Calu3 (cell line): ENCODE measurements around the gene SAMD5. TPM values are rescaled to one million over a fixed set of nuclear protein-coding genes. Genes with fewer than 3 reads are reported as not detected.

Source experiments
- BruUV-seq: library from RNA; stranded (reverse); fragments of 400-500 nt; replicated peaks from 2 replicates; lab custom pipeline; 2021; lab: Mats Ljungman, UMichigan
- CTCF ChIA-PET: fragments of 300-600 bp; sonication (Branson Sonifier 250); formaldehyde crosslinking; loops from one replicate; lab custom pipeline; 2022; ENCODE audit warnings: antibody characterized with exemption; lab: Charles Lee
- DNase-seq: peaks from one replicate; pipeline ENCODE4 v3.0.0; 2022
- H3K27ac Mint-ChIP-seq: one replicate; pipeline ENCODE4 v1.8.0; 2022; ENCODE audit warnings: mixed read lengths; ENCODE audit not compliant: unreplicated experiment
- H3K27me3 Mint-ChIP-seq: one replicate; pipeline ENCODE4 v1.8.0; 2022; ENCODE audit warnings: mixed read lengths; ENCODE audit not compliant: unreplicated experiment
- H3K36me3 Mint-ChIP-seq: one replicate; pipeline ENCODE4 v1.8.0; 2022; ENCODE audit warnings: mild to moderate bottlenecking, moderate library complexity, mixed read lengths; ENCODE audit not compliant: insufficient read depth, unreplicated experiment
- H3K4me1 Mint-ChIP-seq: one replicate; pipeline ENCODE4 v1.8.0; 2022; ENCODE audit warnings: mild to moderate bottlenecking, low read depth, mixed read lengths; ENCODE audit not compliant: unreplicated experiment
- H3K4me3 Mint-ChIP-seq: one replicate; pipeline ENCODE4 v1.8.0; 2022; ENCODE audit warnings: mild to moderate bottlenecking, low read depth, moderate library complexity, mixed read lengths; ENCODE audit not compliant: unreplicated experiment
- H3K9me3 Mint-ChIP-seq: one replicate; pipeline ENCODE4 v1.8.0; 2022; ENCODE audit warnings: low read depth, mixed read lengths; ENCODE audit not compliant: unreplicated experiment
- intact Hi-C: fragments of 100-400 bp; cut with micrococcal nuclease; formaldehyde crosslinking; loops from one replicate; pipeline ENCODE4 v1.10.0; 2022; ENCODE audit not compliant: unreplicated experiment
- total RNA-seq: library from RNA; stranded (reverse); gene quantifications from 2 replicates; pipeline ENCODE4 v1.2.3, GENCODE V29; 2022
- TF ChIP-seq, protein P1 (sequence below): fragments of 200-600 bp; IDR thresholded peaks from one replicate; pipeline ENCODE4 v1.8.0; 2022; ENCODE audit warnings: antibody characterized with exemption; ENCODE audit not compliant: unreplicated experiment

The SAMD5 gene
- total RNA-seq, 1 experiment from 2014 or later = 0.76 TPM

DNA sequence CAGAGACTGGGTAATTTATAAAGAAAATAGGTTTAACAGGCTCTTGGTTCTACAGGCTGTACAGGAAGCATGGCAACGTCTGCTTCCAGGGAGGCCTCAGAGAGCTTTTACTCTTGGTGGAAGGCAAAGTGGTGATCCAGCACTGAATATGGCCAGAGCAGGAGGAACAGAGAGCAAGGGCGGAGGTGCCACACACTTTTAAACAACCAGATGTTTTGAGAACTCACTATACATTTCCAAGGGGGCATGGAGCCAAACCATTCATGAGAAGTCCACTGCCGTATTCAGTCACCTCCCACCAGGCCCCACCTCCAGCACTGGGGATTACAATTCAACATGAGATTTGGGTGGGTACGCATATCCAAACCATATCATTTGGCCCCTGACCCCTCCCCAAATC is 18.7 kb downstream of the SAMD5 start:
- Mint-ChIP-seq H3K27me3 (no peaks in the 10 kb centered on the region), H3K4me1 (no peaks in the 10 kb centered on the region), H3K36me3 (no peaks in the 10 kb centered on the region), H3K4me3 (no peak overlapping the region), H3K9me3 (no peaks in the 10 kb centered on the region), H3K27ac (no peak overlapping the region)
- BruUV-seq = no TSS peak
- TF ChIP-seq, protein P1, sequence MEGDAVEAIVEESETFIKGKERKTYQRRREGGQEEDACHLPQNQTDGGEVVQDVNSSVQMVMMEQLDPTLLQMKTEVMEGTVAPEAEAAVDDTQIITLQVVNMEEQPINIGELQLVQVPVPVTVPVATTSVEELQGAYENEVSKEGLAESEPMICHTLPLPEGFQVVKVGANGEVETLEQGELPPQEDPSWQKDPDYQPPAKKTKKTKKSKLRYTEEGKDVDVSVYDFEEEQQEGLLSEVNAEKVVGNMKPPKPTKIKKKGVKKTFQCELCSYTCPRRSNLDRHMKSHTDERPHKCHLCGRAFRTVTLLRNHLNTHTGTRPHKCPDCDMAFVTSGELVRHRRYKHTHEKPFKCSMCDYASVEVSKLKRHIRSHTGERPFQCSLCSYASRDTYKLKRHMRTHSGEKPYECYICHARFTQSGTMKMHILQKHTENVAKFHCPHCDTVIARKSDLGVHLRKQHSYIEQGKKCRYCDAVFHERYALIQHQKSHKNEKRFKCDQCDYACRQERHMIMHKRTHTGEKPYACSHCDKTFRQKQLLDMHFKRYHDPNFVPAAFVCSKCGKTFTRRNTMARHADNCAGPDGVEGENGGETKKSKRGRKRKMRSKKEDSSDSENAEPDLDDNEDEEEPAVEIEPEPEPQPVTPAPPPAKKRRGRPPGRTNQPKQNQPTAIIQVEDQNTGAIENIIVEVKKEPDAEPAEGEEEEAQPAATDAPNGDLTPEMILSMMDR = no peak
- intact Hi-C loops = no loop called here
- no peak for DNase-seq
- CTCF ChIA-PET = no interaction called here

DNA sequence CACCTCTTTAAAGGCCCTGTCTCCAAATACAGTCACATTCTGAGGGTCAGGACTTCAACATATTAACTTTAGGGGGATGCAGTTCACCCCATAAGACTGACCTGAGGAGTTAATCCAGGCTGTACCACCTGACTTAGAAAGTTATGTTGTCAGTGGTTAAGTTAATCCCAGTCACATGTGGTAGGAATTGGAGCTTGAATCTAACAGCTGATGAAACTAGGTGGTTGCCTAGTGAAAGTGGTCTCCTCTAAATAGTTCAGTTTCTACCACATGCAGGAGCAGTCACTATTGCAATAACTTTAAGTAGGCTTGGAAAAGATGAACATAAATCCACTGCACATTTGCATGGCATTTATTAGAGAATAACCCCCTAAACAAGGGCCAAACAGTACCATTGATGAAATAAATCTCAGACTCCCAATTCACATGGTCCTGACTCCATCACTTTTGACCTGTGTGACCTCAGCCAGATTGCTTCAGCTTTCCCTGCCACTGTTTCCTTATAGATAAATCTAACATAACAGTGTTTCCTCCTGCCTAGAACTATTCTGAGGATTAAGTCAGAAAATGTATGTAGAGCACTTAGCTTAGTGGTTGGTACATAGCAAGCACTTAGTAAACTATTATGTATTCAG is 20.1 kb downstream of the SAMD5 start:
- intact Hi-C loops = no loop called here
- CTCF ChIA-PET = no interaction called here
- no peaks in the 10 kb centered on the region for H3K9me3 Mint-ChIP-seq
- no peaks in the 10 kb centered on the region for H3K36me3 Mint-ChIP-seq
- BruUV-seq = no TSS peak
- no peaks in the 10 kb centered on the region for H3K27me3 Mint-ChIP-seq
- H3K4me3 Mint-ChIP-seq = no peak overlapping the region
- DNase-seq = no peak
- TF ChIP-seq, protein P1 = no peak
- no peak overlapping the region for H3K27ac Mint-ChIP-seq
- H3K4me1 Mint-ChIP-seq = no peaks in the 10 kb centered on the region

DNA sequence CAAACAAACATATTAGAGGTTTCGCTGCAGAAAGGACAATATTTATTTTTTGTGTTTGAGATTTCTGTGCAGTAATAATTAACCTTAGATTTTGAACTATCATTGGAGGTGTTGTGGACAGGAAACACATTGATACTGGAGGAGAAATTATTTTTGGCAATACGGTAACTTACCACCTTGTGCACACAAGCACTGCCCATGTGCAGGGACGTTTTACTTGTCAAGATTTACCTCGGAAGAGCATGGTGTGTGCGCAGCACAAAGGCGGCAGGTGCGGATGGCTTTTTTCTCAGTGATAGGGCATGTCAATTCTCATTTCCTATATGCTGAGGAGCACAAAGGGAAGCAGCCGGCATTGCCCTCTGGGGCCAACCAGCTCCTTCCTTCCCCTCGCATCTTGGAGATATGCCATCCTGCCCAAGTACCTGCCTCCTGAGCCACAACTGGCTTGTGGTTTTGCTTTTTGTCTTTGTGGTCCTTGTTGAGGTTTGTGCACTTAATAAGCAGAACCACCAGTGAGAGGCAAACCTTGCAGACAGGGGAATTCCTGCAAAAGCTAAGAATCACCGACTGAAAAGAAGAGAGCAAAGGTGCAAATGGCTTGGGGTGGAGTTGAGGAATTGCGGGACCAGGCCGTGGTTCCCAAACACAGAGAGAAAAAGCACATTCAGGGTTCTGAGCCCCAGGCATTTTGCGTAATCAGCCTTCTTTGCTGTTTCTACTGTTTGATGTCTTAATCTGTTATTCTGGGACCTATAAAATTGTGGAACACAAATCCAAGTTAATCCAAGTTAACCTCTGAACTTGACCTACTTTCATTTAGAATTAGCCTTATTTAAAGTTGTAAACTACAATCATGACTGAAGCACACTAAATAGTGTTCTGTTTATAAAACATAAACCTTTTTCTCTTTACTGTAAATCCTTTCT is 21.9 kb downstream of the SAMD5 start:
- no peaks in the 10 kb centered on the region for H3K4me1 Mint-ChIP-seq
- H3K4me3 Mint-ChIP-seq = no peak overlapping the region
- H3K9me3 Mint-ChIP-seq = no peaks in the 10 kb centered on the region
- no peaks in the 10 kb centered on the region for H3K27me3 Mint-ChIP-seq
- TF ChIP-seq, protein P1 = no peak
- no peak overlapping the region for H3K27ac Mint-ChIP-seq
- BruUV-seq = no TSS peak
- no peaks in the 10 kb centered on the region for H3K36me3 Mint-ChIP-seq
- DNase-seq = no peak
- CTCF ChIA-PET = no interaction called here
- intact Hi-C loops = no loop called here

DNA sequence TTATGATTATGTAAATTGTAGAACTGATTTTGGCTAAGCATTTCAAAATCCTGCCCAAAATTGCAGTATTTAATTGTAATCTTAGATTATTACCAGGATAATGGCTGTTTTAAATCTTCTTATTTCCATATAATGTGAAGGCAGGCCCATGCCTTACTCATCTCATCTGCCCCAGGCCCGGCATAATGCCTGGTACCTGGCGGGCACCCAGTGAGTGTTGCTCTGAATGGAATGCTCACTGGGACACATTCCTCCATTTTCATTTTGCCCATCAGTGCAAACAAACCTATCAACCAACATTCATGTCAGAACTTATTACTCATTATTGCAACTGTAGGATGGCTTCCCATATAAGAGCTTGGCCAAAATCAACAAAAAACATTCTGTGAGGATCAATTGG is 22.8 kb downstream of the SAMD5 start:
- Mint-ChIP-seq H3K4me3 (no peak overlapping the region), H3K36me3 (no peaks in the 10 kb centered on the region), H3K27me3 (no peaks in the 10 kb centered on the region), H3K9me3 (no peaks in the 10 kb centered on the region), H3K27ac (no peak overlapping the region), H3K4me1 (no peaks in the 10 kb centered on the region)
- TF ChIP-seq, protein P1 = no peak
- intact Hi-C loops = no loop called here
- CTCF ChIA-PET = no interaction called here
- no TSS peak for BruUV-seq
- DNase-seq = no peak
